ENCODE measurements around the gene IGSF3.
"Not testable (repeated sequence)": the region's sequence is repeated elsewhere in the genome, so short reads cannot be mapped to it uniquely, and the experiment has no call there.

IGSF3 gene

GRCh38 chr1:116620392-116620791 lies 47.1 kb downstream of the IGSF3 start:
- not testable (repeated sequence) for H3K27me3 ChIP-seq (ENCODE audit: control insufficient read depth in 1 of 2, insufficient read depth in 2 of 2, low read length in 2 of 2); H3K4me1 ChIP-seq (ENCODE audit: control insufficient read depth in 1 of 2, insufficient read depth in 2 of 2, low read length in 2 of 2); H3K27ac ChIP-seq (ENCODE audit: low read depth, low read length); H3K9me3 ChIP-seq (ENCODE audit: control insufficient read depth in 1 of 2, low read length in 2 of 2); H3K9ac ChIP-seq (ENCODE audit: low read depth in 1 of 2, low read length in 2 of 2); H3K4me3 ChIP-seq (ENCODE audit: low read depth in 1 of 2, low read length in 2 of 2); H3K36me3 ChIP-seq (ENCODE audit: control insufficient read depth in 1 of 2, insufficient read depth in 2 of 2, low read length in 2 of 2)

DNA sequence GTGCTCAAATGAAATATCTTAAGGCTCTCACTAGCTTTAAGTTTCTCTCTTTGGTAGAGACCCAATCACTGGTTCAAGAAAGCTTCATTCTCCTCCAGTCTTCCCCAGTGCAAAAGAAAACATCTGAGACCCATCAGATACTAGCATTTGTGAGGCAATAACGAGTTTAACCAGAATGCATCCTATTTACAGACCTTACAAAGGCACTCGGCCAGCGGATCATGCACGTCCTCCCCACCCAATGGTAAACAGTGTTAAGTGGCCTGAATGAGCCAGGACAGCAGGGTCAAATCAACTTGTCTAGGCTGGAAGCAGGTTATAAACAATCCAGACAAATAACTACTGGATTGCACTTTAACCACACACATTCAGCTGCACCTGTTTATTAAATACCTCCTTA lies 48.4 kb downstream of the IGSF3 start:
- not testable (repeated sequence) for H3K4me1 ChIP-seq (ENCODE audit: control insufficient read depth in 1 of 2, insufficient read depth in 2 of 2, low read length in 2 of 2); H3K4me3 ChIP-seq (ENCODE audit: low read depth in 1 of 2, low read length in 2 of 2); H3K9me3 ChIP-seq (ENCODE audit: control insufficient read depth in 1 of 2, low read length in 2 of 2); H3K27ac ChIP-seq (ENCODE audit: low read depth, low read length); H3K27me3 ChIP-seq (ENCODE audit: control insufficient read depth in 1 of 2, insufficient read depth in 2 of 2, low read length in 2 of 2); H3K9ac ChIP-seq (ENCODE audit: low read depth in 1 of 2, low read length in 2 of 2); H3K36me3 ChIP-seq (ENCODE audit: control insufficient read depth in 1 of 2, insufficient read depth in 2 of 2, low read length in 2 of 2)

GRCh38 chr1:116617808-116618207 lies 49.7 kb downstream of the IGSF3 start:
- H3K4me1 ChIP-seq (ENCODE audit: control insufficient read depth in 1 of 2, insufficient read depth in 2 of 2, low read length in 2 of 2); H3K9me3 ChIP-seq (ENCODE audit: control insufficient read depth in 1 of 2, low read length in 2 of 2); H3K4me3 ChIP-seq (ENCODE audit: low read depth in 1 of 2, low read length in 2 of 2); H3K27ac ChIP-seq (ENCODE audit: low read depth, low read length); H3K36me3 ChIP-seq (ENCODE audit: control insufficient read depth in 1 of 2, insufficient read depth in 2 of 2, low read length in 2 of 2); H3K9ac ChIP-seq (ENCODE audit: low read depth in 1 of 2, low read length in 2 of 2); H3K27me3 ChIP-seq (ENCODE audit: control insufficient read depth in 1 of 2, insufficient read depth in 2 of 2, low read length in 2 of 2): not testable (repeated sequence)

DNA sequence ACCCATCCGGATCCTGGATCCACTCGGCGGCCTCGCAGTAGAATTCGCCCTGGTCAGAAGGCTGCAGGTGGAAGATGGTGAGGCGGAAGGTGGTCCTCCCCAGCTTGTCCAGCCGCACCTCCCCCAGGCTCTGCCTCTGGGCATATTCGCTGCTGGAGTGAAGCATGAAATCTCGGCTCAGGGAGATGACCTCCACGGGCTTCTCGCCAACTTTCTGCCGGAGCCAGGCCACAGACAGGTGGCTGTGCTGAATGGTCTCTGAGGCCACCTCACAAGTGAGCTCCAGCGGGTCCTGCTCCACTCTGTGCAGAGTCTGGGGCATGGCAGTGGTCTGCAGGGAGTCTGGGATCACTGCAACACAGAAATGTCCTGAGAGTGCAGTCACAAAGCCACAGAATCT lies 53.7 kb downstream of the IGSF3 start:
- H3K9ac ChIP-seq (ENCODE audit: low read depth in 1 of 2, low read length in 2 of 2); H3K36me3 ChIP-seq (ENCODE audit: control insufficient read depth in 1 of 2, insufficient read depth in 2 of 2, low read length in 2 of 2); H3K27ac ChIP-seq (ENCODE audit: low read depth, low read length); H3K9me3 ChIP-seq (ENCODE audit: control insufficient read depth in 1 of 2, low read length in 2 of 2); H3K4me3 ChIP-seq (ENCODE audit: low read depth in 1 of 2, low read length in 2 of 2); H3K4me1 ChIP-seq (ENCODE audit: control insufficient read depth in 1 of 2, insufficient read depth in 2 of 2, low read length in 2 of 2); H3K27me3 ChIP-seq (ENCODE audit: control insufficient read depth in 1 of 2, insufficient read depth in 2 of 2, low read length in 2 of 2): not testable (repeated sequence)

DNA sequence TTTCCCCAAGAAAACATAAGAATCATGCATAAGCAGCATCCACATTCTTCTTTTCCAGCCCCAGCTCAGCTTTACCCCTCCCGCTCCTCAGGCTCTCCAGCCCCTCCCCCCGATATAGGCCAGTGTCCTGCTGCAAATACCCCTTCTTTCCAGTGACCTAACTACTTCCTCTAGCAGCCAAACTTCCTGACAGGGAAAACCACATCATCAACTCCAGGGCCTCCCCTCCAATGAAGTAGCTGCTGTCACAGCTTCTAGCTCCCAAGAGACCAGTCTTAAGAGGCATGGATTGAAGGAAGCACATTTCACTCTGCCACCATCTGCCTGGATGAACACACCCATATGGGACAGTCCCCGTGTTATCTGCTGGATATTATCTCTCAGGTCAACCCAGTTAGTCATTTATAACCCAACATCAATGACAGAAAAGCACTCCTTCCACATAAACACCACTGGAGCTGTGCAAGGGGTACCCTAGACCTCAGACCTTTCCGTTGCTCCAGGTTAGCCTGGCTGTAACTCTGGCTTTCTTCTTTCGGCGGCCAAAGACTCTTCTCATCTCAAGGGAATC lies 57.6 kb downstream of the IGSF3 start:
- not testable (repeated sequence) for H3K27me3 ChIP-seq (ENCODE audit: control insufficient read depth in 1 of 2, insufficient read depth in 2 of 2, low read length in 2 of 2); H3K4me1 ChIP-seq (ENCODE audit: control insufficient read depth in 1 of 2, insufficient read depth in 2 of 2, low read length in 2 of 2); H3K9me3 ChIP-seq (ENCODE audit: control insufficient read depth in 1 of 2, low read length in 2 of 2); H3K4me3 ChIP-seq (ENCODE audit: low read depth in 1 of 2, low read length in 2 of 2); H3K36me3 ChIP-seq (ENCODE audit: control insufficient read depth in 1 of 2, insufficient read depth in 2 of 2, low read length in 2 of 2); H3K9ac ChIP-seq (ENCODE audit: low read depth in 1 of 2, low read length in 2 of 2); H3K27ac ChIP-seq (ENCODE audit: low read depth, low read length)

- not testable (repeated sequence) for H3K4me3 ChIP-seq (ENCODE audit: low read depth in 1 of 2, low read length in 2 of 2); H3K36me3 ChIP-seq (ENCODE audit: control insufficient read depth in 1 of 2, insufficient read depth in 2 of 2, low read length in 2 of 2); H3K4me1 ChIP-seq (ENCODE audit: control insufficient read depth in 1 of 2, insufficient read depth in 2 of 2, low read length in 2 of 2); H3K27ac ChIP-seq (ENCODE audit: low read depth, low read length); H3K9ac ChIP-seq (ENCODE audit: low read depth in 1 of 2, low read length in 2 of 2); H3K9me3 ChIP-seq (ENCODE audit: control insufficient read depth in 1 of 2, low read length in 2 of 2); H3K27me3 ChIP-seq (ENCODE audit: control insufficient read depth in 1 of 2, insufficient read depth in 2 of 2, low read length in 2 of 2)
Observed at GRCh38 chr1:116608841-116609240, 58.7 kb downstream of the IGSF3 start.

- H3K4me3 ChIP-seq (ENCODE audit: low read depth in 1 of 2, low read length in 2 of 2); H3K9ac ChIP-seq (ENCODE audit: low read depth in 1 of 2, low read length in 2 of 2); H3K9me3 ChIP-seq (ENCODE audit: control insufficient read depth in 1 of 2, low read length in 2 of 2); H3K4me1 ChIP-seq (ENCODE audit: control insufficient read depth in 1 of 2, insufficient read depth in 2 of 2, low read length in 2 of 2); H3K27ac ChIP-seq (ENCODE audit: low read depth, low read length); H3K27me3 ChIP-seq (ENCODE audit: control insufficient read depth in 1 of 2, insufficient read depth in 2 of 2, low read length in 2 of 2); H3K36me3 ChIP-seq (ENCODE audit: control insufficient read depth in 1 of 2, insufficient read depth in 2 of 2, low read length in 2 of 2): not testable (repeated sequence)
Observed at GRCh38 chr1:116608151-116608550, 59.4 kb downstream of the IGSF3 start.

GRCh38 chr1:116607463-116607862 lies 60.1 kb downstream of the IGSF3 start:
- not testable (repeated sequence) for H3K36me3 ChIP-seq (ENCODE audit: control insufficient read depth in 1 of 2, insufficient read depth in 2 of 2, low read length in 2 of 2); H3K4me1 ChIP-seq (ENCODE audit: control insufficient read depth in 1 of 2, insufficient read depth in 2 of 2, low read length in 2 of 2); H3K27me3 ChIP-seq (ENCODE audit: control insufficient read depth in 1 of 2, insufficient read depth in 2 of 2, low read length in 2 of 2); H3K4me3 ChIP-seq (ENCODE audit: low read depth in 1 of 2, low read length in 2 of 2); H3K9me3 ChIP-seq (ENCODE audit: control insufficient read depth in 1 of 2, low read length in 2 of 2); H3K9ac ChIP-seq (ENCODE audit: low read depth in 1 of 2, low read length in 2 of 2); H3K27ac ChIP-seq (ENCODE audit: low read depth, low read length)

DNA sequence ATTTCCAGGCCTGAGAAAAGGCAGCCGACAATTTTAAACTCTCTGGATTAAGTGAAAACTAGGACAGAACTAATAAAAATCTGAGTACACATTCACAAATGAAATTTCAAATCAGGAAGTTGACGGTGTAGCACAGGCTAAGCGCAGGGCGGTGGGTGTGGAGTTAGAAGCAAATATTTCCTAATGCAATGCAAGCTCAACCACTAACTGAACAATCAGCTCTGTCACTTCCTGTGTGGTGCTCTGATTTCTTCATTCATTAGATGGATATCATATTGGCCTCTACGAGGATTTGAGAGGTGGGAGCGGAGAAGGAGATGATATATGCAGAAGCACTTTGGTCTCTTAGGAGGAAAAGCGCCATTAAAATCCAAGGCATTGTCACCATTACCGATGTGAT lies 61.5 kb downstream of the IGSF3 start:
- not testable (repeated sequence) for H3K9me3 ChIP-seq (ENCODE audit: control insufficient read depth in 1 of 2, low read length in 2 of 2); H3K9ac ChIP-seq (ENCODE audit: low read depth in 1 of 2, low read length in 2 of 2); H3K27me3 ChIP-seq (ENCODE audit: control insufficient read depth in 1 of 2, insufficient read depth in 2 of 2, low read length in 2 of 2); H3K4me3 ChIP-seq (ENCODE audit: low read depth in 1 of 2, low read length in 2 of 2); H3K27ac ChIP-seq (ENCODE audit: low read depth, low read length); H3K4me1 ChIP-seq (ENCODE audit: control insufficient read depth in 1 of 2, insufficient read depth in 2 of 2, low read length in 2 of 2); H3K36me3 ChIP-seq (ENCODE audit: control insufficient read depth in 1 of 2, insufficient read depth in 2 of 2, low read length in 2 of 2)

DNA sequence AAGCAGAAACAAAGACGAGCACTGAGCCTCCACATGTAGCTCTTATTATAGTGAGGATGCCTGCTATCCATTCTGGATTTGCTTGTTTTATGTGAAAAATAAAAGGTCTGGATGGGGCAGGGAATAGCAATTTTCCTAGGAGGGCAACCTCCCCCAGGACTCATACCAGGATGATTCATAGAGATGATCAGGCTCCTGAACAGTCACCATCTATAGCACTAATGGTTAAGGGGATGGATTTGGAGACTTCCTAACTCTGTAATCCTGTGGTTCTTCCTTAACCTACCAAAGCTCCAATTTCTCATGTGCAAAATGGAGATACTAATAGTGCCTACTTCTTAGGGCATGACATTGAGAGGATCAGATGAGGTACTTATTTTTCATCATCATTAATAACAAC lies 62.2 kb downstream of the IGSF3 start:
- Histone ChIP-seq H3K27me3 (ENCODE audit: control insufficient read depth in 1 of 2, insufficient read depth in 2 of 2, low read length in 2 of 2) (no peaks in the 10 kb centered on the region), H3K9me3 (ENCODE audit: control insufficient read depth in 1 of 2, low read length in 2 of 2) (no peaks in the 10 kb centered on the region), H3K27ac (ENCODE audit: low read depth, low read length) (no peak overlapping the region), H3K4me1 (ENCODE audit: control insufficient read depth in 1 of 2, insufficient read depth in 2 of 2, low read length in 2 of 2) (no peaks in the 10 kb centered on the region), H3K4me3 (ENCODE audit: low read depth in 1 of 2, low read length in 2 of 2) (no peak overlapping the region), H3K9ac (ENCODE audit: low read depth in 1 of 2, low read length in 2 of 2) (no peak overlapping the region), H3K36me3 (ENCODE audit: control insufficient read depth in 1 of 2, insufficient read depth in 2 of 2, low read length in 2 of 2) (no peaks in the 10 kb centered on the region)

- not testable (repeated sequence) for H3K9me3 ChIP-seq (ENCODE audit: control insufficient read depth in 1 of 2, low read length in 2 of 2); H3K36me3 ChIP-seq (ENCODE audit: control insufficient read depth in 1 of 2, insufficient read depth in 2 of 2, low read length in 2 of 2); H3K4me1 ChIP-seq (ENCODE audit: control insufficient read depth in 1 of 2, insufficient read depth in 2 of 2, low read length in 2 of 2); H3K9ac ChIP-seq (ENCODE audit: low read depth in 1 of 2, low read length in 2 of 2); H3K27ac ChIP-seq (ENCODE audit: low read depth, low read length); H3K27me3 ChIP-seq (ENCODE audit: control insufficient read depth in 1 of 2, insufficient read depth in 2 of 2, low read length in 2 of 2); H3K4me3 ChIP-seq (ENCODE audit: low read depth in 1 of 2, low read length in 2 of 2)
Observed at GRCh38 chr1:116604408-116604807, 63.1 kb downstream of the IGSF3 start.

All from duodenal mucosa (tissue), 2 donors.